CD4-positive, alpha-beta T cell treated with Interleukin-15 for 4 hours (primary cell): ENCODE data around the gene SENP1.
"Not testable (repeated sequence)": the region's sequence is repeated elsewhere in the genome, so short reads cannot be mapped to it uniquely, and the experiment has no call there.

Source experiments
- DNase-seq: peaks from one replicate; pipeline ENCODE4 v3.0.0-alpha.2; 2020; ENCODE audit warnings: low spot score

The SENP1 gene

DNA sequence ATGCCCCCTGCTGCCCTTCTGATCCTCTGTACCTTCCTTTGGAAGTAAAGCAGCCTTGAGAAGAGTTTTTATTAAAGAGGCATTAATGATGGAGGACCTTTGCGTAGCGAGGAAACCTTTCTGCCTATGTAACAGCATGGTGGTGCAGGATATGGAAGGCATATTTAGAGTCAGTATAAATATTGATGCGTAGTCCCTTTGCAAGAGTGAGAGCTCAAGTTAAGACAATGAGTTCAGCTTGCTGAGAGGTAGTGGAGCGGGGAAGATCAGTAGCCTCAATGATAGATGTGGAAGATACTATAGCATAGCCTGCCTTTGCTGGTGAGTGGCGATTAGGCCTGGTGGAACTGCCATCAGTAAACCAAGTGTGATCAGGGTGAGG is 5.4 kb upstream of the SENP1 start:
- DNase-seq = not testable (repeated sequence)

- DNase-seq = no peak
Measured at GRCh38 chr12:48110691-48111311, 4.9 kb upstream of the SENP1 start.

- no peak for DNase-seq
Measured at GRCh38 chr12:48109424-48109823, 3.5 kb upstream of the SENP1 start.

DNA sequence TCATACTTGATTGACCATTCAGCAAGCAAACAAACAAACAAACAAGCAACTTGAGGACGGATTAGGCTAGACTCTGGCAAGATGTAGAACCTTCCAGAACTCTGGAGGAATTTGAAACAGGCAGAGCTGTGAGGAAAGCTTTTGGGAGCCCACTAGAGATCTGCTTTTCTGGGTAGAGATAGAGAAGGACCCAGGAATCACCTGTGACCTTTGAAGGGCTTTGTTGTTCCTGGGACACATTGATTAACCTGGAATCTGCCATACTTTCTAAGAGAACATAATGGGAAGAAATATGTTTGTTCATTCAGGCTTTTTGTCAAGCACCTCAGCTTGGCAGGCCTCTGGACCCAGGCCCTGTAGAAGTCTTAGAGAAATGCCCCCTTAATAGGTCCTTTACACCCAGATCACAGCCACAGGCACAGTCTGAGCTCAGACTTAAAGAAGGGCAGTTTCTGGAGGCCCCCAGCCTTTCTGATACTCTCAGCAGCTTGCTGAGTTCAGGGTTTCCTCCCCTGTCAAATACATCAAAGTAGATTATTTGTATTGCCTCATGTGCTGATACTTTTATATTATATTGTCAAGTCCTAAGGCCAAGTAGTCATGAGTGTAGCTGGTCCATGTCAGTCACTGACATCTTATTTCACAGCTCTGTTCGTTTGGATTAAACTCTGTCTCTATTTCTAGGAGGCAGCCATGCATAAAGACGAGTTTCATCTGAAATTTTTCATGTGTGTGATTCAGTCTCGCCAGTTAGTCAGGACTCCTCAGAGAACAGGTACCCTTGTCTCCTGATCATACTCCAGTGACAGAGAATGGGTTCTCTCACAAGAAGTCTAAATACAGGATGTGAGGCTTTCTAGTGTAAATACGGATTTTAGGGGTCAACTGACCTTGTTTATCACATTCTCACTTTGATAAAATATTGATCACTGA is 1.1 kb upstream of the SENP1 start:
- no peak for DNase-seq

DNA sequence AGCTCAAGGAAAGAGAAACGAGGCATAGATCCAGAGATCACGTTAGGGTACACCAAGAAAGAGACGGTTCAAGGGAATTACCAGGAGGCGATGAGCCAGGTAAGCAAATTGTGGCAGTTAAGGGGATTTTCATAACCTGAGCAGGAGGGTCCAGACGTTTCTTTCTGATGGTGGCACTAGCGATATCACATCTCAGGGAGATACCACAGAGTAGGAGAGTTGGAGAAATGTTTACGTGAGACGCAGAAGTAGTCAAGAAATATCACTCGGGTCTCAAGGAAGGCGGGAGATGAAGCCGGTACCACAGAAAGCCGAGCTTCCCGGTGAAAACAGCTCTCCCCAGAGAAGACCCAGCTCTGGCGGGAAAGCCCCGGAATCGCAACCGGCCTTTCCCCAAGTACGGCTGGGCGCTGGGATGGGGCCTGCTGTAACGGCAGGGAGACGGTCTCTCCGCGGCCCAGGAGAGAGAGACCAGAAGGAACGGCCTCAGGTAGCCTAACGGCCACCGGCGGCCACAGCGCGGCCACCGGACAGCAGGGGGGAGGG is 485 bp downstream of the SENP1 start:
- peak; percentile 31 for DNase-seq

DNA sequence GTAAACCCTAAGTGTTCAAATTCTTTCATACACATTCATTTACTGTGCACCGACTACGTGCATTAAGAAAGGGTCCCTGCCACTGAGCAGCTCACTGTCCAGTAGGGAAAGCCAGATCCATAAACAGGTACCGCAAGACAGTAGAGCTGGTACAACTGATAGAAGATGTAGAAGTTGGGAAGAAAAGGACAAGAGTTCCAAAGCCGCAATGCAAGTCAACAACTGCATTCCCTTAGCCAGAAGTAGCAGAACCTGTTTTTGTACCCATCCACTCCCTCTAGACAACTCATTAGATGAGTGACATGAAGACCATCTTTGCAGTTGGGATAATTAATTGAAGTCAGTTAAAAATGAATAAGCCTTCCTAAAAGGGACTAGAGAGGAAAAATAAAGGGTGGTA is 1.3 kb downstream of the SENP1 start:
- no peak for DNase-seq

DNA sequence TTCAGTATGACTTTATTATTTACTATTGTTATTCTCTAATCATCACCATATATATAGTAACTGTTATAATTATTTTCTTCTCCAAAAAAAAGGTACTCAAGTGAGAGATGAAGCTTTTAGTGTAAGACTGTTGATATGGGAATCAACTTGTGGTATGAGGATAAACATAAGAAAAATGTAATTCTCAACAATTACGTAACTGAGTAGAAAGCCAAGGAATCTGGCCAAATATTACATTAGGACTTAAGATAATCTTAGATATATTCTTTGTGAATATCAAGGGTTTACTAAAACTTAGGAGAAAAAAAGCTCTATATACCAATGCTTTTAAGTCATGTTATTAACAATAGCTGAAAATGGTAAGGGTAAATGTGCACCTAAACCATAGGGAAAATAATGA is 13.3 kb downstream of the SENP1 start:
- DNase-seq = no peak

GRCh38 chr12:48086327-48086726 is 19.6 kb downstream of the SENP1 start:
- no peak for DNase-seq

- no peak for DNase-seq
Measured at GRCh38 chr12:48084841-48085460, 20.9 kb downstream of the SENP1 start.

GRCh38 chr12:48084066-48084465 is 21.8 kb downstream of the SENP1 start:
- DNase-seq = peak; percentile 4

- no peak for DNase-seq
Measured at GRCh38 chr12:48080821-48081220, 25.1 kb downstream of the SENP1 start.

GRCh38 chr12:48080285-48080684 is 25.6 kb downstream of the SENP1 start:
- DNase-seq = no peak

- no peak for DNase-seq
Measured at GRCh38 chr12:48078901-48079300, 27.0 kb downstream of the SENP1 start.

DNA sequence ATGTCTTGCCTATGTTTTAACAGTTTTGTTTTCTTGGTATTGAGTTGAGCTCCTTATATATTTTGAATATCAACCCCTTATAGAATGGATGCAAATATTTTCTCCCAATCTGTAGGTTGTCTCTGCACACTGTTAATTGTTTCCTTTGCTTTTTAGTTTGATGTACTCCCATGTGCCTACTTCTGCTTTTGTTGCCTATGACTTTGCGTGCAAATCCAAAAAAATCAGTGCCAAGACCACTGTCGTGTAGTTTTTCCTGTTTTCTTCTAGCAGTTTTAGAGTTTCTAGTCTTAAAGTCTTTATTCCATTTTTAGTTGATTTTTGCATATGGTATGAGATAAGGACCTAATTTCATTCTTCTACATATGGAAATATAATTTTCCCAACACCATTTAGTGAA is 28.8 kb downstream of the SENP1 start:
- DNase-seq = no peak

DNA sequence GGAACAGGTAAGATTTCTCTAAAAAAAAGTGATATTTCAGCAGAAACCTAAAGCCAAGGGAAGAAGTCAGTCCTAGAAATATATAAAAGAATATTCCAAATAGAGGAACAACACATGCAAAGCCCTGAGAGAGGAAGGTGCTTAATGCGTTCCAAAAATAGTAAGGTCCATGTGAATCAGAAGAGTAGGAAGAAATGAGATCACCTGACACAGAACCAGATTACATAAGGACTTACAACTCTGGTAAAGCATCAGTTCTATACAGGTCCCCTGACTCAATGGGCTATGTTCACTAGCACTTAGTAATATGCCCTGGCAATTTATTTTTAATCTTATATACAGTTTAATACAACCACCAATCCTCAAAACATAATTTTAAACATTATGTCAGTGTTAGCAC is 30.0 kb downstream of the SENP1 start:
- no peak for DNase-seq

DNA sequence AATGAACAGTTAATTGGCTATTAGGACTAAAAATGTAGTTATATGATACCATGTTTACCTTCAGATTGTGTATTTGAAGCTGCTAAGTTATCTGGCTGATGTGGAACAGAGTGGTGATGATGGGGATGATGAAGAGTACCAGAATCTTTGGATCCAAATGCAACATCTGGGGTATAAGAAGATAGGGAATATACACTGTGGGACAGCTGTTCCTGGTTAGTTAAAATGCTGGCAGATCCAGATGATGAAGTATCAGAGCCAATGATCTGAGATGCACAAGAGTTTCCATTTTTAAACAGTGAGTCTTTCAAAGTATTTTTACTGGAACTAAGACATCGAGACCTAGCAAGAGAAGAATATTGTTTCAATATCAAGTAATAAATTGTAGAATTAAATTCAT is 31.6 kb downstream of the SENP1 start:
- DNase-seq = no peak

- no peak for DNase-seq
Measured at GRCh38 chr12:48072266-48072665, 33.6 kb downstream of the SENP1 start.

GRCh38 chr12:48071808-48072207 is 34.1 kb downstream of the SENP1 start:
- DNase-seq = no peak

- DNase-seq = no peak
Measured at GRCh38 chr12:48070731-48071130, 35.1 kb downstream of the SENP1 start.

GRCh38 chr12:48070033-48070432 is 35.8 kb downstream of the SENP1 start:
- no peak for DNase-seq

GRCh38 chr12:48069241-48069640 is 36.6 kb downstream of the SENP1 start:
- DNase-seq = no peak

DNA sequence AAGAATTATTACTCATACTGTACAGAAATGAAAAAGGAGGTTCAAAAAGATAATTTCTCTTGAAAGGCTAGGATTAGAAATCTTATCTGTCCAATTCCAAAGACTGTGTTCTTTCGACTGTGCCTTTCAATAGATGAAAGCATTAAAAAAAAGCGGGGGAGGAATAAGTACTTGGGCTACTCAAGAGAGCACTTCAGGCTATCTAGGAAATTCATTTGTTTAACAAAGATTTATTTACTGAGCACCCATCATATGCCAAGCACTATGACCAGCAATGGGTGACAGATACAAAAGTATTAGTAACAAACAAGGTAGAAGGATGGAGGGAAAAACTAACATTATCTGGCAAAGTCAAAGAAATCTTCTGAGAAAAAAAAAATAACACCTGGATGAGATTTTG is 37.4 kb downstream of the SENP1 start:
- no peak for DNase-seq
